ENCODE results near the gene LTBP2. TPM values are rescaled to one million over a fixed set of nuclear protein-coding genes. Genes with fewer than 3 reads are reported as not detected.

LTBP2 gene
- polyA plus RNA-seq, 1 donor from 2014 or later: 0.33 TPM

DNA sequence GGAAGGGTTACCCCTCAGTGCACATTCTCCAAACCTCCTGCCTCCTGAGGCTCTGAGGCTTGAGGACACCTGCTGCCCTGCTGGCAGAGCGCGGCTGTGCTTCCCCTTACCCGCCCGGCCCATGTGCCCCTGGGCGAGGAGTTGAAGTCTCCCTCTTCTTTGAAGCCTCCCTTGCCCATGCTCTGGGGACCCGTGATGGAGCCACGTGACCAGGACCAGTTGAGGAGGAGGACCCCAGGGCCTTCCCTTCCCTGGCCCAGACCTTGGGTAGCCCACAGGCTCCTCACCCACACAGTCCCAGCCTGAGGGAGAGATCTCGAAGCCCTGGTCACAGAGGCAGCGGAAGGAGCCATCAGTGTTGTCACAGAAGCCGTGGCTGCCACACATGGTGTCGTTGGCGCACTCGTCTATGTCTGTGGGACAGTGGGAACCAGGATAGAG, 105.6 kb downstream of the LTBP2 start:
- Histone ChIP-seq H3F3A (ENCODE audit: insufficient read depth, low read length, poor library complexity, severe bottlenecking) (no peaks in the 10 kb centered on the region), H4K20me1 (ENCODE audit: insufficient read depth) (no peaks in the 10 kb centered on the region), H3K79me2 (replicated peaks; ENCODE audit: insufficient read depth, low read length) (no peaks in the 10 kb centered on the region), H3K4me2 (ENCODE audit: low read length) (no peak overlapping the region), H2AFZ (ENCODE audit: low read depth, low read length) (no peak overlapping the region), H3K36me3 (ENCODE audit: insufficient read depth, low read length) (no peaks in the 10 kb centered on the region), H3K27ac (ENCODE audit: low read length) (no peak overlapping the region), H3K27me3 (ENCODE audit: insufficient read depth, low read depth, low read length) (no peaks in the 10 kb centered on the region), H3K9me2 (ENCODE audit: insufficient read depth, low read length) (no peaks in the 10 kb centered on the region), H3K4me3 (ENCODE audit: low read length) (no peak overlapping the region), H3K9me3 (ENCODE audit: low read length) (no peaks in the 10 kb centered on the region), H3K9ac (ENCODE audit: low read length) (no peak overlapping the region)
- TF ChIP-seq SMC3 (conservative IDR thresholded peaks at IDR 0.05; ENCODE audit: poor library complexity) (no peak), POLR2AphosphoS5 (IDR thresholded peaks at IDR 0.05) (no peak), EZH2 (IDR thresholded peaks at IDR 0.05; ENCODE audit: borderline replicate concordance, insufficient read depth, low read length, poor library complexity, severe bottlenecking) (no peak), EP300 (conservative IDR thresholded peaks at IDR 0.05; ENCODE audit: poor library complexity, severe bottlenecking) (no peak), TAF1 (IDR thresholded peaks at IDR 0.05; ENCODE audit: low read depth) (no peak), RAD21 (conservative IDR thresholded peaks at IDR 0.05) (no peak), MXI1 (conservative IDR thresholded peaks at IDR 0.05; ENCODE audit: poor library complexity, severe bottlenecking) (no peak)
- TF ChIP-seq, protein P1, sequence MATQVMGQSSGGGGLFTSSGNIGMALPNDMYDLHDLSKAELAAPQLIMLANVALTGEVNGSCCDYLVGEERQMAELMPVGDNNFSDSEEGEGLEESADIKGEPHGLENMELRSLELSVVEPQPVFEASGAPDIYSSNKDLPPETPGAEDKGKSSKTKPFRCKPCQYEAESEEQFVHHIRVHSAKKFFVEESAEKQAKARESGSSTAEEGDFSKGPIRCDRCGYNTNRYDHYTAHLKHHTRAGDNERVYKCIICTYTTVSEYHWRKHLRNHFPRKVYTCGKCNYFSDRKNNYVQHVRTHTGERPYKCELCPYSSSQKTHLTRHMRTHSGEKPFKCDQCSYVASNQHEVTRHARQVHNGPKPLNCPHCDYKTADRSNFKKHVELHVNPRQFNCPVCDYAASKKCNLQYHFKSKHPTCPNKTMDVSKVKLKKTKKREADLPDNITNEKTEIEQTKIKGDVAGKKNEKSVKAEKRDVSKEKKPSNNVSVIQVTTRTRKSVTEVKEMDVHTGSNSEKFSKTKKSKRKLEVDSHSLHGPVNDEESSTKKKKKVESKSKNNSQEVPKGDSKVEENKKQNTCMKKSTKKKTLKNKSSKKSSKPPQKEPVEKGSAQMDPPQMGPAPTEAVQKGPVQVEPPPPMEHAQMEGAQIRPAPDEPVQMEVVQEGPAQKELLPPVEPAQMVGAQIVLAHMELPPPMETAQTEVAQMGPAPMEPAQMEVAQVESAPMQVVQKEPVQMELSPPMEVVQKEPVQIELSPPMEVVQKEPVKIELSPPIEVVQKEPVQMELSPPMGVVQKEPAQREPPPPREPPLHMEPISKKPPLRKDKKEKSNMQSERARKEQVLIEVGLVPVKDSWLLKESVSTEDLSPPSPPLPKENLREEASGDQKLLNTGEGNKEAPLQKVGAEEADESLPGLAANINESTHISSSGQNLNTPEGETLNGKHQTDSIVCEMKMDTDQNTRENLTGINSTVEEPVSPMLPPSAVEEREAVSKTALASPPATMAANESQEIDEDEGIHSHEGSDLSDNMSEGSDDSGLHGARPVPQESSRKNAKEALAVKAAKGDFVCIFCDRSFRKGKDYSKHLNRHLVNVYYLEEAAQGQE (IDR thresholded peaks at IDR 0.05; ENCODE audit: borderline replicate concordance): no peak
- TF ChIP-seq, protein P2, sequence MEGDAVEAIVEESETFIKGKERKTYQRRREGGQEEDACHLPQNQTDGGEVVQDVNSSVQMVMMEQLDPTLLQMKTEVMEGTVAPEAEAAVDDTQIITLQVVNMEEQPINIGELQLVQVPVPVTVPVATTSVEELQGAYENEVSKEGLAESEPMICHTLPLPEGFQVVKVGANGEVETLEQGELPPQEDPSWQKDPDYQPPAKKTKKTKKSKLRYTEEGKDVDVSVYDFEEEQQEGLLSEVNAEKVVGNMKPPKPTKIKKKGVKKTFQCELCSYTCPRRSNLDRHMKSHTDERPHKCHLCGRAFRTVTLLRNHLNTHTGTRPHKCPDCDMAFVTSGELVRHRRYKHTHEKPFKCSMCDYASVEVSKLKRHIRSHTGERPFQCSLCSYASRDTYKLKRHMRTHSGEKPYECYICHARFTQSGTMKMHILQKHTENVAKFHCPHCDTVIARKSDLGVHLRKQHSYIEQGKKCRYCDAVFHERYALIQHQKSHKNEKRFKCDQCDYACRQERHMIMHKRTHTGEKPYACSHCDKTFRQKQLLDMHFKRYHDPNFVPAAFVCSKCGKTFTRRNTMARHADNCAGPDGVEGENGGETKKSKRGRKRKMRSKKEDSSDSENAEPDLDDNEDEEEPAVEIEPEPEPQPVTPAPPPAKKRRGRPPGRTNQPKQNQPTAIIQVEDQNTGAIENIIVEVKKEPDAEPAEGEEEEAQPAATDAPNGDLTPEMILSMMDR (IDR thresholded peaks at IDR 0.05; ENCODE audit: poor library complexity, severe bottlenecking): no peak

DNA sequence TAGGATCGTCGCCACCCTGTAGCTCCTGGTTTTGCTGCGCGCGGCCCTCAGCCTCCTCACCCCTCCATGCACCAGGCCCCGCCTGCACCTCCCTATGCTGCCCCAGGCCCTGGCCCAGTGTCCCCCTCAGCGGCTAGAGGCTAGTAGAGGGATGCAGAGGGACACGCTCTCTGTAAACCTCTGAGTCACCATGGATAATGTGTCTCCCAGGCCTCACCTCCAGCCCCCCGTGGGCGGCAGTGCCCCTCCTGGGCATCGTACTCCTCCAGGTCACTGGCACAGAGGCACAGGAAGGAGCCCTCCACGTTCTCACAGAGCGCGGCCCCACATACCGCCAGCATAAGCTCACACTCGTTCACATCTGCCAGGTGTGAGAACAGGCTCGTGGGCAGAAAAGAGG, 106.2 kb downstream of the LTBP2 start:
- H3F3A ChIP-seq (ENCODE audit: insufficient read depth, low read length, poor library complexity, severe bottlenecking): no peaks in the 10 kb centered on the region
- no peaks in the 10 kb centered on the region for H3K79me2 ChIP-seq (replicated peaks; ENCODE audit: insufficient read depth, low read length)
- no peaks in the 10 kb centered on the region for H3K9me2 ChIP-seq (ENCODE audit: insufficient read depth, low read length)
- TF ChIP-seq SMC3 (conservative IDR thresholded peaks at IDR 0.05; ENCODE audit: poor library complexity): no peak
- no peaks in the 10 kb centered on the region for H3K27me3 ChIP-seq (ENCODE audit: insufficient read depth, low read depth, low read length)
- no peak overlapping the region for H3K27ac ChIP-seq (ENCODE audit: low read length)
- no peak overlapping the region for H3K9ac ChIP-seq (ENCODE audit: low read length)
- H3K4me3 ChIP-seq (ENCODE audit: low read length): no peak overlapping the region
- no peak overlapping the region for H2AFZ ChIP-seq (ENCODE audit: low read depth, low read length)
- no peaks in the 10 kb centered on the region for H3K9me3 ChIP-seq (ENCODE audit: low read length)
- H3K4me2 ChIP-seq (ENCODE audit: low read length): no peak overlapping the region
- H4K20me1 ChIP-seq (ENCODE audit: insufficient read depth): no peaks in the 10 kb centered on the region
- H3K36me3 ChIP-seq (ENCODE audit: insufficient read depth, low read length): no peaks in the 10 kb centered on the region

Data from neural cell (in vitro differentiated cells).